Esophagus muscularis mucosa (tissue), 3 donors: ENCODE results near the gene SENP6.

Experiments used
- CTCF ChIP-seq, 3 experiments: fragments of 200-600 bp in 2 of 3; fragments of 450-650 bp in 1 of 3; sonication (generic) in 2 of 3; IDR thresholded peaks; one replicate each; pipeline ENCODE4 v1.5.1; 2017 to 2019; ENCODE audit warnings: antibody characterized with exemption in 3 of 3, mild to moderate bottlenecking in 2 of 3, moderate library complexity in 1 of 3
- POLR2AphosphoS5 ChIP-seq, 2 donors: sonication (generic); formaldehyde crosslinking; IDR thresholded peaks; one replicate each; pipeline ENCODE4 v1.6.1; 2017; ENCODE audit warnings: antibody characterized with exemption in 2 of 2

- TF ChIP-seq POLR2AphosphoS5 (IDR thresholded peaks at IDR 0.05) (no peak), CTCF (IDR thresholded peaks at IDR 0.05) (no peak)
Observed at GRCh38 chr6:75693534-75693933, 91.9 kb downstream of the SENP6 start.
